Thyroid gland (tissue), 4 donors: ENCODE measurements around the gene IL17RD. TPM values are rescaled to one million over a fixed set of nuclear protein-coding genes. Genes with fewer than 3 reads are reported as not detected.

Experiments
- DNase-seq, 2 donors: peaks; one replicate each; pipeline ENCODE4 v3.0.0-alpha.2; 2019
- H3K27ac ChIP-seq, 3 donors: fragments of 200-600 bp; sonication (generic); 1 replicate in 2 of 3; 2 replicates in 1 of 3; pipeline ENCODE4 v1.5.1; 2016 to 2019; ENCODE audit warnings: mild to moderate bottlenecking in 1 of 3, moderate library complexity in 1 of 3
- H3K27me3 ChIP-seq: fragments of 200-600 bp; sonication (generic); one replicate; pipeline ENCODE4 v1.5.1; 2019
- H3K36me3 ChIP-seq, 2 donors: fragments of 200-600 bp; sonication (generic); one replicate each; pipeline ENCODE4 v1.5.1; 2016 to 2019
- H3K4me1 ChIP-seq, 2 donors: fragments of 200-600 bp; sonication (generic); one replicate each; pipeline ENCODE4 v1.5.1; 2017 to 2019
- H3K4me3 ChIP-seq, 3 donors: fragments of 200-600 bp; sonication (generic); replicated peaks in 1 of 3; 1 replicate in 2 of 3; 2 replicates in 1 of 3; pipeline ENCODE4 v1.5.1; 2016; ENCODE audit warnings: mild to moderate bottlenecking in 1 of 3
- H3K9me3 ChIP-seq: fragments of 200-600 bp; sonication (generic); one replicate; pipeline ENCODE4 v1.5.1; 2017
- POLR2A ChIP-seq, 2 donors: fragments of 450-650 bp; IDR thresholded peaks; one replicate each; pipeline ENCODE4 v1.6.1; 2017; ENCODE audit warnings: antibody characterized with exemption in 2 of 2, mild to moderate bottlenecking in 2 of 2, moderate library complexity in 1 of 2
- WGBS, 2 donors: methylation state at CpG; one replicate each; pipeline ENCODE4 v1.1.5; 2017; 5-methylcytosine and 5-hydroxymethylcytosine counted together
- intact Hi-C: fragments of 100-400 bp; cut with DNase I; formaldehyde crosslinking; loops from one replicate; pipeline ENCODE4 v1.15.1; 2023
- total RNA-seq, 4 donors: library from RNA; depleted of rRNA; stranded (reverse); fragments of >200 nt; gene quantifications; one replicate each; pipeline ENCODE4 v1.2.3, GENCODE V29; 2016
- TF ChIP-seq, protein P1 (sequence below), 6 experiments: fragments of 200-600 bp in 3 of 6; fragments of 450-650 bp in 3 of 6; sonication (generic) in 3 of 6; IDR thresholded peaks; one replicate each; pipeline ENCODE4 v1.5.1; 2016 to 2019; ENCODE audit warnings: antibody characterized with exemption in 6 of 6, mild to moderate bottlenecking in 2 of 6, inconsistent platforms in 1 of 6, moderate library complexity in 1 of 6

IL17RD gene
- total RNA-seq, 4 donors from 2014 or later: 0.59 to 2.6 (median 1.4) TPM

- Histone ChIP-seq H3K4me1 (peaks cover 11 to 32% of the 10 kb centered on the region in 2 donors), H3K27ac (no peak overlapping the region), H3K36me3 (no peaks in the 10 kb centered on the region), H3K4me3 (no peak overlapping the region), H3K27me3 (no peaks in the 10 kb centered on the region), H3K9me3 (no peaks in the 10 kb centered on the region)
- DNase-seq: peak in 1 of 2 donors; percentile 6
- intact Hi-C loops: no loop called here
- WGBS, 2 donors: 49 to 50% methylated on average over 8 of the region's 8 CpGs
- TF ChIP-seq, protein P1, sequence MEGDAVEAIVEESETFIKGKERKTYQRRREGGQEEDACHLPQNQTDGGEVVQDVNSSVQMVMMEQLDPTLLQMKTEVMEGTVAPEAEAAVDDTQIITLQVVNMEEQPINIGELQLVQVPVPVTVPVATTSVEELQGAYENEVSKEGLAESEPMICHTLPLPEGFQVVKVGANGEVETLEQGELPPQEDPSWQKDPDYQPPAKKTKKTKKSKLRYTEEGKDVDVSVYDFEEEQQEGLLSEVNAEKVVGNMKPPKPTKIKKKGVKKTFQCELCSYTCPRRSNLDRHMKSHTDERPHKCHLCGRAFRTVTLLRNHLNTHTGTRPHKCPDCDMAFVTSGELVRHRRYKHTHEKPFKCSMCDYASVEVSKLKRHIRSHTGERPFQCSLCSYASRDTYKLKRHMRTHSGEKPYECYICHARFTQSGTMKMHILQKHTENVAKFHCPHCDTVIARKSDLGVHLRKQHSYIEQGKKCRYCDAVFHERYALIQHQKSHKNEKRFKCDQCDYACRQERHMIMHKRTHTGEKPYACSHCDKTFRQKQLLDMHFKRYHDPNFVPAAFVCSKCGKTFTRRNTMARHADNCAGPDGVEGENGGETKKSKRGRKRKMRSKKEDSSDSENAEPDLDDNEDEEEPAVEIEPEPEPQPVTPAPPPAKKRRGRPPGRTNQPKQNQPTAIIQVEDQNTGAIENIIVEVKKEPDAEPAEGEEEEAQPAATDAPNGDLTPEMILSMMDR (IDR thresholded peaks at IDR 0.05): no peak
- TF ChIP-seq POLR2A (IDR thresholded peaks at IDR 0.05): no peak
These were observed 117.0 kb downstream of the IL17RD start for GRCh38 chr3:57048052-57048671.

- TF ChIP-seq POLR2A (IDR thresholded peaks at IDR 0.05): no peak
- TF ChIP-seq, protein P1 (IDR thresholded peaks at IDR 0.05): no peak
- 55 to 74% methylated on average over 6 to 7 of the region's 7 CpGs for WGBS, 2 donors
- Histone ChIP-seq H3K4me3 (no peak overlapping the region), H3K27ac (no peak overlapping the region), H3K27me3 (no peaks in the 10 kb centered on the region), H3K4me1 (peaks cover 11 to 32% of the 10 kb centered on the region in 2 donors), H3K36me3 (no peaks in the 10 kb centered on the region), H3K9me3 (no peaks in the 10 kb centered on the region)
- intact Hi-C loops: no loop called here
- no peak for DNase-seq
These were observed 118.9 kb downstream of the IL17RD start for GRCh38 chr3:57046101-57046765.

- 0 to 88% methylated on average over 1 of the region's 1 CpG for WGBS, 2 donors
- H3K4me3 ChIP-seq: no peak overlapping the region
- intact Hi-C loops: no loop called here
- no peaks in the 10 kb centered on the region for H3K36me3 ChIP-seq
- H3K27me3 ChIP-seq: no peaks in the 10 kb centered on the region
- no peak overlapping the region for H3K27ac ChIP-seq
- no peak for DNase-seq
- TF ChIP-seq, protein P1 (IDR thresholded peaks at IDR 0.05): no peak
- no peak for TF ChIP-seq POLR2A (IDR thresholded peaks at IDR 0.05)
- peaks cover 8 to 27% of the 10 kb centered on the region in 2 donors for H3K4me1 ChIP-seq
- no peaks in the 10 kb centered on the region for H3K9me3 ChIP-seq
These were observed 121.6 kb downstream of the IL17RD start for GRCh38 chr3:57043518-57043917.

- Histone ChIP-seq H3K4me3 (no peak overlapping the region), H3K4me1 (peaks cover 4 to 14% of the 10 kb centered on the region in 2 donors), H3K36me3 (no peaks in the 10 kb centered on the region), H3K9me3 (no peaks in the 10 kb centered on the region), H3K27ac (no peak overlapping the region), H3K27me3 (no peaks in the 10 kb centered on the region)
- no peak for TF ChIP-seq POLR2A (IDR thresholded peaks at IDR 0.05)
- TF ChIP-seq, protein P1 (IDR thresholded peaks at IDR 0.05): no peak
- no peak for DNase-seq
- intact Hi-C loops: no loop called here
- WGBS, 2 donors: 72 to 84% methylated on average over 6 of the region's 6 CpGs
These were observed 123.5 kb downstream of the IL17RD start for GRCh38 chr3:57041674-57042073.

Other genes starting within 250 kb of the IL17RD start
- gene SPATA12, start 104.7 kb downstream of the IL17RD start, total RNA-seq: not detected
- 1 to 10 TPM in 1 of 4 donors, under 1 TPM in 1, not detected in 2; 0.56 to 1.6 TPM for gene HESX1, start 34.6 kb upstream of the IL17RD start, total RNA-seq
- 10 to 100 TPM; 49.1 to 65.6 (median 59.6) TPM for gene APPL1, start 62.4 kb upstream of the IL17RD start, total RNA-seq
- gene ASB14, start 127.3 kb upstream of the IL17RD start, total RNA-seq: not detected